H9 (cell line): ENCODE data around the gene GOLGA6L7. TPM values are rescaled to one million over a fixed set of nuclear protein-coding genes. Genes with fewer than 3 reads are reported as not detected.
"Not testable (repeated sequence)": the region's sequence is repeated elsewhere in the genome, so short reads cannot be mapped to it uniquely, and the experiment has no call there.

ENCODE experiments used
- DNase-seq: peaks from one replicate; pipeline ENCODE4 v3.0.0-alpha.2; 2017
- H2AFZ ChIP-seq: one replicate; pipeline ENCODE4 v1.6.1; 2013; ENCODE audit warnings: mild to moderate bottlenecking, low read length, control low read depth, moderate library complexity
- H2AK5ac ChIP-seq: 2 replicates; pipeline ENCODE4 v1.6.1; 2013; ENCODE audit warnings: low read length, control low read depth, mixed read lengths; ENCODE audit not compliant: insufficient read length
- H2BK120ac ChIP-seq: one replicate; pipeline ENCODE4 v1.6.1; 2013; ENCODE audit warnings: low read depth, mild to moderate bottlenecking, low read length, control low read depth, inconsistent platforms; ENCODE audit not compliant: poor library complexity, severe bottlenecking
- H2BK12ac ChIP-seq: 2 replicates; pipeline ENCODE4 v1.6.1; 2013; ENCODE audit warnings: low read length, control low read depth, mixed read lengths, low read depth; ENCODE audit not compliant: insufficient read length
- H2BK15ac ChIP-seq: 2 replicates; pipeline ENCODE4 v1.6.1; 2013; ENCODE audit warnings: low read depth, low read length, control low read depth
- H2BK20ac ChIP-seq: one replicate; pipeline ENCODE4 v1.6.1; 2013; ENCODE audit warnings: low read depth, mild to moderate bottlenecking, low read length, control low read depth, inconsistent platforms; ENCODE audit not compliant: poor library complexity, severe bottlenecking
- H2BK5ac ChIP-seq: 2 replicates; pipeline ENCODE4 v1.6.1; 2013; ENCODE audit warnings: low read length, control low read depth, mixed read lengths; ENCODE audit not compliant: insufficient read length
- H3K14ac ChIP-seq: 2 replicates; pipeline ENCODE4 v1.6.1; 2013; ENCODE audit warnings: low read length, control low read depth; ENCODE audit not compliant: insufficient read depth
- H3K18ac ChIP-seq: 2 replicates; pipeline ENCODE4 v1.6.1; 2013; ENCODE audit warnings: low read depth, mild to moderate bottlenecking, mixed read lengths, low read length, control low read depth; ENCODE audit not compliant: insufficient read length
- H3K23ac ChIP-seq: 2 replicates; pipeline ENCODE4 v1.6.1; 2013; ENCODE audit warnings: low read length, control low read depth, mixed read lengths, low read depth; ENCODE audit not compliant: insufficient read length
- H3K23me2 ChIP-seq: 2 replicates; pipeline ENCODE4 v1.6.1; 2013; ENCODE audit warnings: low read depth, mild to moderate bottlenecking, mixed read lengths, low read length, control low read depth; ENCODE audit not compliant: insufficient read length, poor library complexity, severe bottlenecking
- H3K27ac ChIP-seq: 2 replicates; pipeline ENCODE4 v1.5.1; 2013; ENCODE audit warnings: low read length, control low read depth, mixed read lengths, low read depth; ENCODE audit not compliant: insufficient read length
- H3K27me3 ChIP-seq: 2 replicates; pipeline ENCODE4 v1.6.1; 2013; ENCODE audit warnings: low read length, control low read depth, inconsistent platforms; ENCODE audit not compliant: insufficient read depth
- H3K4ac ChIP-seq: 2 replicates; pipeline ENCODE4 v1.6.1; 2013; ENCODE audit warnings: low read depth, mild to moderate bottlenecking, control low read depth, inconsistent platforms, low read length, moderate library complexity
- H3K4me1 ChIP-seq: 2 replicates; pipeline ENCODE4 v1.6.1; 2013; ENCODE audit warnings: low read length, control low read depth, inconsistent platforms; ENCODE audit not compliant: insufficient read depth
- H3K4me2 ChIP-seq: 2 replicates; pipeline ENCODE4 v1.6.1; 2013; ENCODE audit warnings: low read length, control low read depth, mixed read lengths; ENCODE audit not compliant: insufficient read length, insufficient read depth
- H3K56ac ChIP-seq: 2 replicates; pipeline ENCODE4 v1.6.1; 2013; ENCODE audit warnings: low read depth, mild to moderate bottlenecking, mixed read lengths, low read length, control low read depth; ENCODE audit not compliant: insufficient read length
- H3K79me1 ChIP-seq: 2 replicates; pipeline ENCODE4 v1.6.1; 2013; ENCODE audit warnings: low read depth, mild to moderate bottlenecking, moderate library complexity, low read length, control low read depth, inconsistent platforms; ENCODE audit not compliant: insufficient read depth, poor library complexity, severe bottlenecking
- H3K79me2 ChIP-seq: 2 replicates; pipeline ENCODE4 v1.6.1; 2013; ENCODE audit warnings: low read length, control low read depth, inconsistent platforms; ENCODE audit not compliant: insufficient read depth
- H3K9ac ChIP-seq: 2 replicates; pipeline ENCODE4 v1.6.1; 2013; ENCODE audit warnings: low read length, control low read depth, mixed read lengths; ENCODE audit not compliant: insufficient read length; ENCODE audit errors: extremely low read depth
- H3K9me3 ChIP-seq: one replicate; pipeline ENCODE4 v1.6.1; 2013; ENCODE audit warnings: low read depth, low read length, inconsistent platforms; ENCODE audit not compliant: control insufficient read depth
- H3T11ph ChIP-seq: one replicate; pipeline ENCODE4 v1.6.1; 2013; ENCODE audit warnings: mild to moderate bottlenecking, low read length, control low read depth, inconsistent platforms
- H4K20me1 ChIP-seq: one replicate; pipeline ENCODE4 v1.6.1; 2013; ENCODE audit not compliant: control insufficient read depth, insufficient read length, insufficient read depth
- H4K5ac ChIP-seq: 2 replicates; pipeline ENCODE4 v1.6.1; 2013; ENCODE audit warnings: low read depth, mild to moderate bottlenecking, mixed read lengths, low read length, control low read depth; ENCODE audit not compliant: insufficient read length
- H4K8ac ChIP-seq: replicated peaks from 2 replicates; pipeline ENCODE4 v1.6.1; 2013; ENCODE audit warnings: low read length, control low read depth, mixed read lengths, low read depth; ENCODE audit not compliant: insufficient read length
- H4K91ac ChIP-seq: 2 replicates; pipeline ENCODE4 v1.6.1; 2013; ENCODE audit warnings: low read depth, mild to moderate bottlenecking, moderate library complexity, mixed read lengths, low read length, control low read depth; ENCODE audit not compliant: insufficient read length
- H3K27ac Mint-ChIP-seq, 3 experiments: 2 replicates in 2 of 3; 3 replicates in 1 of 3; pipeline ENCODE4 v1.8.0; 2020 to 2021; ENCODE audit warnings: mixed read lengths in 3 of 3, mild to moderate bottlenecking in 1 of 3, moderate library complexity in 1 of 3
- H3K27me3 Mint-ChIP-seq: 2 replicates; pipeline ENCODE4 v1.8.0; 2021; ENCODE audit warnings: low read depth, mild to moderate bottlenecking, moderate library complexity, mixed read lengths
- H3K36me3 Mint-ChIP-seq, 3 experiments: 2 replicates in 2 of 3; 3 replicates in 1 of 3; pipeline ENCODE4 v1.8.0; 2020 to 2021; ENCODE audit warnings: low read depth in 3 of 3, mixed read lengths in 3 of 3; ENCODE audit not compliant: insufficient read depth in 1 of 3
- H3K4me1 Mint-ChIP-seq, 2 experiments: 2 replicates each; pipeline ENCODE4 v1.8.0; 2020; ENCODE audit warnings: mixed read lengths in 2 of 2
- H3K4me3 Mint-ChIP-seq, 2 experiments: 2 replicates in 1 of 2; 3 replicates in 1 of 2; pipeline ENCODE4 v1.8.0; 2020 to 2021; ENCODE audit warnings: mild to moderate bottlenecking in 2 of 2, mixed read lengths in 2 of 2, moderate library complexity in 1 of 2
- H3K9me3 Mint-ChIP-seq, 2 experiments: 2 replicates in 1 of 2; 3 replicates in 1 of 2; pipeline ENCODE4 v1.8.0; 2020; ENCODE audit warnings: mild to moderate bottlenecking in 2 of 2, mixed read lengths in 2 of 2, moderate library complexity in 1 of 2
- CTCF ChIP-seq: fragments of 200-600 bp; sonication (generic); conservative IDR thresholded peaks from 3 replicates; pipeline ENCODE4 v1.8.0; 2021; ENCODE audit warnings: antibody characterized with exemption, mild to moderate bottlenecking
- WGBS: extraction: QIAGEN DNeasy Blood & Tissue Kit; methylation state at CpG from one replicate; pipeline ENCODE4 v1.1.7; 2013; ENCODE audit warnings: missing lambda C conversion rate, low lambda C conversion rate, mixed read lengths; ENCODE audit not compliant: insufficient read length; ENCODE audit errors: extremely low coverage; 5-methylcytosine and 5-hydroxymethylcytosine counted together
- total RNA-seq: library from RNA; stranded (reverse); gene quantifications from 2 replicates; pipeline ENCODE4 v1.2.1, GENCODE V29; 2021

The GOLGA6L7 gene
- total RNA-seq, 1 experiment from 2014 or later: not detected

- H4K8ac ChIP-seq, H3K23ac ChIP-seq, H3K4me1 ChIP-seq, H3K4me1 Mint-ChIP-seq, H3K56ac ChIP-seq, H4K91ac ChIP-seq, H3K36me3 Mint-ChIP-seq, H3T11ph ChIP-seq, H3K27me3 ChIP-seq, H3K79me2 ChIP-seq, H3K18ac ChIP-seq, H2BK120ac ChIP-seq, H3K4me2 ChIP-seq, H4K20me1 ChIP-seq, H3K9me3 Mint-ChIP-seq, H3K4me3 Mint-ChIP-seq, H4K5ac ChIP-seq, H2BK20ac ChIP-seq, H2AFZ ChIP-seq, H3K27me3 Mint-ChIP-seq, H2BK15ac ChIP-seq, H3K14ac ChIP-seq, H2AK5ac ChIP-seq, H3K23me2 ChIP-seq, H2BK12ac ChIP-seq, H3K27ac ChIP-seq, H3K79me1 ChIP-seq, DNase-seq, H2BK5ac ChIP-seq, H3K27ac Mint-ChIP-seq, H3K4ac ChIP-seq, H3K9me3 ChIP-seq, H3K9ac ChIP-seq: not testable (repeated sequence)
- no CpG with 5 or more reads among the region's 3 CpGs for WGBS
- peak; percentile 59 for TF ChIP-seq CTCF
Observed at GRCh38 chr15:28794231-28794630, 54.2 kb downstream of the GOLGA6L7 start.

Other genes starting within 250 kb of the GOLGA6L7 start
- gene GOLGA8M, start 136.2 kb downstream of the GOLGA6L7 start, total RNA-seq: not detected in 2 replicates
- 12.2 and 14.3 TPM in 2 replicates for gene APBA2, start 37.3 kb upstream of the GOLGA6L7 start, total RNA-seq